ENCODE results near the gene SLC8A1. TPM values are rescaled to one million over a fixed set of nuclear protein-coding genes. Genes with fewer than 3 reads are reported as not detected.
A peak's percentile ranks its signal among the peaks of the same experiment; 100 is the strongest.

SLC8A1 gene
- total RNA-seq (100 to 1,000 TPM in 1 of 5 donors, 10 to 100 TPM in 4; 12.3 to 105 (median 21.4) TPM), polyA plus RNA-seq (under 1 TPM; 0.31 to 0.75 (median 0.33) TPM)
- long read RNA-seq, donor 1 = 0 reads
- long read RNA-seq, donor 2 = 0 reads
- long read RNA-seq, donor 3, partial matches to known transcripts = 0 of 1 reads
- long read RNA-seq, donor 3, other reads (novel, unspliced or antisense) = 0 of 1 reads
- long read RNA-seq, donor 4 = 0 reads
- long read RNA-seq, donor 5 = 0 reads
- long read RNA-seq, donor 6 = 0 reads
- long read RNA-seq, donor 7 = 0 reads
- long read RNA-seq, donor 8 = 0 reads
- long read RNA-seq, donor 9 = 0 reads
- long read RNA-seq, donor 10 = 0 reads

DNA sequence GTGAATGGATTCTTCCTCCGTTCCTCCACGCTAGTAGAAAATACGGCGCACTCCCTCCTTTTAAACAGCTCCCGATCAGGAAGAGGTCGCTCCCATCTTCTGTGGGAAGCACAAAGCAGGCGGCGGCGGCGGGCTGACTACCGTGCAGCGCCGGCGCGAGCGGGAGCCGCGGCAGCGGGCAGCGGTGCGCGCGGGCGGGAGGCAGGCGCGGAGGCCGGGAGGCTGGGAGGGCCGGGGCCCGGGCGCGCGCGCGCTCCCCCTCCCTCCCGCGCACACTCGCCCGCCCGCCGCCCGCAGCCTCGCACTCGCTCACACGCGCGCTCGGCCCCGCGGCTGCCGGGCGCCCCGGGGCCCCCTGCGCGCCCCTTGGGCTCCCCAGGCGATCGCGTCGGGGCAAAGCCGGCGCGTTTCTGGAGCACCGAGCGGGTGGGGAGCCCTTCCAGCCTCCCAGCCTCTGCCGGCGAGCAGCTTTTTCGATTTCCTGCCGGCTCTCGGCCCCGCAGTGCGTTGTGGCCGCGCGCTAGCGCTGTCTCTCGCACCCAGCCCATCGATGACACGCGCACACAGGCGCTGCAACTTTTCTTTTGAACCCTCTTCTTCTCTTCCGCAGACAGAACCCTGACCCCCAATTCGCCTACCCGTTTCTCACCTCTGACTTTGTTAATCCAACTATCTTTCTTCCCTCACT is at the start of gene SLC8A1:
SLC8A1 (minus strand) TSS at position 173 of the 688 bp plus-strand sequence.
- TF ChIP-seq POLR2A (IDR thresholded peaks at IDR 0.05) = no peak
- no peak for TF ChIP-seq EP300 (IDR thresholded peaks at IDR 0.05)
- TF ChIP-seq POLR2AphosphoS5 (IDR thresholded peaks at IDR 0.05) = no peak
- TF ChIP-seq, protein P1, sequence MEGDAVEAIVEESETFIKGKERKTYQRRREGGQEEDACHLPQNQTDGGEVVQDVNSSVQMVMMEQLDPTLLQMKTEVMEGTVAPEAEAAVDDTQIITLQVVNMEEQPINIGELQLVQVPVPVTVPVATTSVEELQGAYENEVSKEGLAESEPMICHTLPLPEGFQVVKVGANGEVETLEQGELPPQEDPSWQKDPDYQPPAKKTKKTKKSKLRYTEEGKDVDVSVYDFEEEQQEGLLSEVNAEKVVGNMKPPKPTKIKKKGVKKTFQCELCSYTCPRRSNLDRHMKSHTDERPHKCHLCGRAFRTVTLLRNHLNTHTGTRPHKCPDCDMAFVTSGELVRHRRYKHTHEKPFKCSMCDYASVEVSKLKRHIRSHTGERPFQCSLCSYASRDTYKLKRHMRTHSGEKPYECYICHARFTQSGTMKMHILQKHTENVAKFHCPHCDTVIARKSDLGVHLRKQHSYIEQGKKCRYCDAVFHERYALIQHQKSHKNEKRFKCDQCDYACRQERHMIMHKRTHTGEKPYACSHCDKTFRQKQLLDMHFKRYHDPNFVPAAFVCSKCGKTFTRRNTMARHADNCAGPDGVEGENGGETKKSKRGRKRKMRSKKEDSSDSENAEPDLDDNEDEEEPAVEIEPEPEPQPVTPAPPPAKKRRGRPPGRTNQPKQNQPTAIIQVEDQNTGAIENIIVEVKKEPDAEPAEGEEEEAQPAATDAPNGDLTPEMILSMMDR (IDR thresholded peaks at IDR 0.05) = no peak
- Histone ChIP-seq H3K4me1 (peaks cover 0 to 29% (median 18%) of the 10 kb centered on the region in 4 donors), H3K36me3 (no peaks in the 10 kb centered on the region), H3K27ac (peak within 1 kb of the TSS; percentile 62 to 84 (median 73)), H3K4me3 (peak within 1 kb of the TSS; percentile 50 to 61 (median 56)), H3K9me3 (no peaks in the 10 kb centered on the region), H3K27me3 (peaks cover 0 to 27% (median 5%) of the 10 kb centered on the region in 3 donors)
- peak in 1 of 2 donors; percentile 75 for DNase-seq
- WGBS, 5 donors = 0 to 5% (median 3%) methylated on average over 36 to 82 of the region's 82 CpGs
- intact Hi-C loops (cut with DNase I; ENCODE audit: low total_unique reads) = no loop called here

DNA sequence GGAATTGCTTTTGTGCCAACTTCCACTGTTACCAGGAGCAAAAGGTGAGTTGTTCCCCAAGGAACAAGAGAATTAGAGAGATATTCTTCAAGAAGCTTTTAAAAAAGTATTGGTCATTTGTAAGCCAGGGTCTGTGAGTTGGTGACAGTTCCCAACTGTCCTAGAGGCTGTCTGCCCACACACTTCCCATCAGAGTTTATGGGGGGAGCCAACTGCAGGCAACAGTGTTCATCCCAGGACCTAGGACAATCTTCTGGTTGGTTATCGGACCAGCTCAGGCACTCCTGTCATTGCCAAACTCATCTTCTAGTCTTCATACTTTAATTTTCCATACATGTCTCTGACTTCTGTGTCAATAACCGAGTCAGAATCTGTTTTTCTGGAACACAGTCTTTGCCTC is 47.5 kb upstream of the SLC8A1 start:
- WGBS, 5 donors = 91 to 98% (median 96%) methylated on average over 2 of the region's 2 CpGs
- Histone ChIP-seq H3K27me3 (no peaks in the 10 kb centered on the region), H3K9me3 (no peaks in the 10 kb centered on the region), H3K4me1 (no peaks in the 10 kb centered on the region), H3K4me3 (no peak overlapping the region), H3K36me3 (no peaks in the 10 kb centered on the region), H3K27ac (no peak overlapping the region)
- intact Hi-C loops (cut with DNase I; ENCODE audit: low total_unique reads) = no loop called here
- TF ChIP-seq EP300 (IDR thresholded peaks at IDR 0.05) = no peak
- TF ChIP-seq, protein P1 (IDR thresholded peaks at IDR 0.05) = no peak
- TF ChIP-seq POLR2AphosphoS5 (IDR thresholded peaks at IDR 0.05) = no peak
- TF ChIP-seq POLR2A (IDR thresholded peaks at IDR 0.05) = no peak
- no peak for DNase-seq

DNA sequence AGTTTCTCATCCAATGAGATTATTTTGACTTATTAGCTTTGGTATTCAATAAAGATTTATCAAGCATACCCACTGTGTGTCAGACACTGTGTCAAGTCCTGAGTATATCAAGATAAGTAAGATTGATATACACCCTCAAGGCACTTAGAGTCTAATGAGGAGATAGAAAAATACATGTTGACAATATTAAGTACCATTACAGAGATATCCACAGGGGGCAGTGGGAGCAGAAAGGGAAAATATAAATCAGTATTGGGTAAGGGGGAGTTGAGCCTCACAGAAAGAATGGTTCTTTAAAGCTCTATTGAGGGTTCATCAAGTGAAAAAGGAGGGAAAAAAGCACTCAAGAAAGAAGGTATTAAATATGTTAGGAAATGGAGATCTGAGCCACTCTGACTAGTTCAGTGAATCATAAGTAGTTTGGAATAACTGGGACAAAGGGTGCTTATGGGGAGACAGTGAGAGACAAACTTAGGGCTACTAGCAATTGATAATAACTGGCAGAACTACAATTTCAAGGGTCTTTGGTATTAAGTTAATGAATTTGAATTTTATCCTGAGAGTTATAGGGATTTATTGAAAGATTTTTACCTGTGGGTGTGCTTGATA is 45.5 kb upstream of the SLC8A1 start:
- TF ChIP-seq POLR2A (IDR thresholded peaks at IDR 0.05) (no peak), POLR2AphosphoS5 (IDR thresholded peaks at IDR 0.05) (no peak), EP300 (IDR thresholded peaks at IDR 0.05) (no peak)
- TF ChIP-seq, protein P1 (IDR thresholded peaks at IDR 0.05) = no peak
- H3K27ac ChIP-seq = no peak overlapping the region
- intact Hi-C loops (cut with DNase I; ENCODE audit: low total_unique reads) = no loop called here

DNA sequence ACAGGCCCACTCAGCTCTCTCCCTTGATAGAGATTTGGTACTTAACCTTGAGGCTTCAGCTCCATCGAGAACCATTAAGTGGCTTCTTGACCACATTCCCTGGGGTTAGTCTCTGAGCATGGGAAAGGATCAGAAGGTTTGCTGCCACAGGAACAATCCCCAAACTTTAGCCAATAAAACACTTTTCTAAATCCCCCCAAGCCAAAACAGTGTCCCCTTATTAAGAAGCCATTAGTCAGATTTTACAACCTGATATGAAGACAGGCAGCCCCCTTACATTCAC is 37.7 kb upstream of the SLC8A1 start:
- intact Hi-C loops (cut with DNase I; ENCODE audit: low total_unique reads) = no loop called here
- 62 to 78% (median 67%) methylated on average over 1 of the region's 1 CpG for WGBS, 5 donors
- TF ChIP-seq, protein P1 (IDR thresholded peaks at IDR 0.05) = no peak
- TF ChIP-seq EP300 (IDR thresholded peaks at IDR 0.05) (no peak), POLR2AphosphoS5 (IDR thresholded peaks at IDR 0.05) (no peak), POLR2A (IDR thresholded peaks at IDR 0.05) (no peak)

More for the DNA sequence above, 45.5 kb upstream of the SLC8A1 start:
- H3K4me3 ChIP-seq = no peak overlapping the region
- H3K36me3 ChIP-seq = no peaks in the 10 kb centered on the region
- H3K27me3 ChIP-seq = no peaks in the 10 kb centered on the region
- H3K9me3 ChIP-seq = no peaks in the 10 kb centered on the region
- DNase-seq = no peak
- H3K4me1 ChIP-seq = no peaks in the 10 kb centered on the region

More for the DNA sequence above, 37.7 kb upstream of the SLC8A1 start:
- H3K9me3 ChIP-seq = no peaks in the 10 kb centered on the region
- H3K4me1 ChIP-seq = peaks cover 0 to 21% (median 10%) of the 10 kb centered on the region in 4 donors
- no peaks in the 10 kb centered on the region for H3K27me3 ChIP-seq
- DNase-seq = no peak
- H3K36me3 ChIP-seq = no peaks in the 10 kb centered on the region
- peak overlapping the region; percentile 29 to 36 (median 30) for H3K4me3 ChIP-seq
- H3K27ac ChIP-seq = peak overlapping the region in 3 of 5 donors; percentile 34 to 61 (median 47)
